ENCODE measurements around the gene MRGPRX1.

GRCh38 chr11:18969720-18970119 lies 30.5 kb upstream of the MRGPRX1 start:
- TF ChIP-seq CTCF (IDR thresholded peaks at IDR 0.05) (no peak), RAD21 (conservative IDR thresholded peaks at IDR 0.05 in 1 of 2, IDR thresholded peaks at IDR 0.05 in 1 of 2) (no peak), EP300 (IDR thresholded peaks at IDR 0.05) (no peak), TP53 (CRISPR knock-in tag; IDR thresholded peaks at IDR 0.05) (no peak), SREBF2 (IDR thresholded peaks at IDR 0.05) (no peak), ELK1 (IDR thresholded peaks at IDR 0.05; ENCODE audit: low read depth, low read length) (no peak), BHLHE40 (IDR thresholded peaks at IDR 0.05; ENCODE audit: low read depth, low read length) (no peak), HMGXB4 (CRISPR knock-in tag; IDR thresholded peaks at IDR 0.05; ENCODE audit: borderline replicate concordance) (no peak), SMC3 (IDR thresholded peaks at IDR 0.05) (no peak), NFE2L2 (conservative IDR thresholded peaks at IDR 0.05; ENCODE audit: low read length) (no peak)

Data from A549 (cell line).